IPS-11a (cell line): ENCODE measurements around the gene HRH2.
"Not testable (repeated sequence)": the region's sequence is repeated elsewhere in the genome, so short reads cannot be mapped to it uniquely, and the experiment has no call there.

Experiments
- H3K4me3 ChIP-seq: one replicate; pipeline ENCODE4 v1.5.1; 2013; ENCODE audit warnings: low read depth, low read length, control low read depth

Gene HRH2

DNA sequence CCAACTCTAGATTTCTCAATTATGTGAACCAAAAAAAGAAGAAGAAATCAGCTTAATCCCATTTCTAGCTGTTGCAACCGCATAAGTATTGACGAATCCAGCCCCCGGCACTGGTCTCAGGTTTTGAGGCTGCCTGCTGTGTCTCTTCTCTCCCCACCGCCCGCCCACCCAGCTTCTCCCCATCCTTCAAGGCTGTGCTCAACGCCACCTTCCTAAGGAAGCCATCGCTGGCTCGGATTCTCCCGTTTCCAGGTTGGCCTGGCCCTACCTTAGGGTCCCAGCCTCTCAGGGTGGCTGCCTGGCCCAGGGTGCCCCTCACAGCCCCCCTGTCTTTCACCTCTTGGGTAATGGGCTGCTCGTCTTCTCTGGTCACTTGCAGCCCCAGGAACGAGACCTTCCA lies 77.8 kb downstream of the HRH2 start:
- no peak overlapping the region for H3K4me3 ChIP-seq

DNA sequence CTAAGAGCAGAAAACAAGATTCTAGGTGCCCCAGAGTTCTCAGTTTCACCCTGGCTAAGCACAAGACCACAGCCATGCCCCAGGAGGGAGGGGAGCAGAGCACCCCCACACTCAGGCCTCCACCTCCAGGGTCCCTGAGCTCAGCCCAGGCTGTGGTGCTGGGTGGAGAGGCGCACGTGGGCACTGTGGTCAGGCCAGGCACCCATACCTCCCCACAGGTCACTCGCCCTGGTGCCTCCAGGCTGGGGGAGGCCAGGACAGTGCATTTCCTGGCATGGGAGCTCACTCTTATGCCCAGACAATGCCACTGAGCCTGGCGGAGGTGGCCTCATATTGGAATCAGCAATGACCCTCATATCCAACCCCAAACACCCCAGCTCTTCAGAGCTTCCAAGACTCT lies 78.8 kb downstream of the HRH2 start:
- H3K4me3 ChIP-seq = no peak overlapping the region

DNA sequence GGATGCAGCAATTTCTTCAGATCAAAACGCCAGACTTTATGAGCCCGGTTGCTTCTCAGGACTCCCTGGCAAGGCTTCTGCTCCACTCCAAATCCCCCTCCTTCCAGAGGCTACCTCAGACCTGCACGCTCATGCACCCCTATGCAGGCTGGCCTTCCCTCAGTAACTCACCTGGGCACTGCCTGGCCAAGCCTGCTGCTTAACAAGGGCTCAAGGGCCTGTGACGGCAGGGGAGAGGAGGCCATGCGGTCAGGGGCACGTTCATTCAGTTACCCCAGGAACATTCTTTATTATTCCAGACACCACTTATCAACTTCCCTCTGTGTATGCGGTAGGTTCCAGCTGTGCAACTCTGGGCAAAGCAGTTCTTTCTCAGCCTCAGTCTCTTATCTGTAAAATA lies 79.6 kb downstream of the HRH2 start:
- H3K4me3 ChIP-seq = no peak overlapping the region

DNA sequence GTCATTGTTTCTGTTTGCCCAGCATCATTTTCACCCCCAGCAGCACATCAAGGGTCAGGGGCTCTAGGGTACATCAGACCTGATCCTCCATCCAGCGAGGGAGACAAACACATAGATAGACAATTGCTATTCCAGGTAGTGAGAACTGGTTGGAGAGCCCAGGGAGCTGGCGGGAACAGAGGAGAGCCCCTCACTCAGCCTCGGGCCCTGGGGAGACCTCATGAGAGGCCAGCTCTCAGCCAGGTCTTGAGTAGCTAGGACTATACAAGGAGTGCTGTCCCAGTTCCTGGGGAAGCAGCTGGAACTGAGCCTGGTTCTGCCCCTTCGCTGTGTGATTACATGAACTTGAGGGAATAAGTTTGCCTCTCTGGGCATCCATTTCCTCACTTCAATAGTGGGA lies 80.3 kb downstream of the HRH2 start:
- no peak overlapping the region for H3K4me3 ChIP-seq

DNA sequence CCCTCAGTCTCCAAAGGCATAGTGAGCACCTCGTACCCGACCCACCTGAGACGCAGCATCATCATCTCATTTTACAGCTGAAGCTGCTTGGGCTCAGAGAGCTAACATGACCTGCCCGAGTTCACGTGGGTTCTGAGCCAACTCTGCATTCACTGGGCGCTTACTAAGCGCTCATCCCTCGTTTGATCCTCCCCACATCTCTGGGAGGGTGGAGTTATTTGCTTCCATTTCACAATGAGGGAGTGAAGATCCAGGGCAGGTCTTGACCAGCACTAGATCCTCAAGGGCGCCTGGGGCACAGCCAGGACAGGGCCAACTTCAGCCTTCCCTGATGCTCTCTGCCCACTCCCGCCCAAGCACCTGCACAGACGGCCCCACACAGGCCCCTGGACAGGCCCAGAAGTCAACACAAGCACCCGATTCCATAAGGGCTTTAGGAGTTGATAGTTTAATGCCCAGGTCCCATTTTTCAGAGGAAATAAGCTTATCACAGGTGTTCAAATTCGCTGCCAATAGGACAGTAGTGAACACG lies 80.8 kb downstream of the HRH2 start:
- H3K4me3 ChIP-seq = no peak overlapping the region

DNA sequence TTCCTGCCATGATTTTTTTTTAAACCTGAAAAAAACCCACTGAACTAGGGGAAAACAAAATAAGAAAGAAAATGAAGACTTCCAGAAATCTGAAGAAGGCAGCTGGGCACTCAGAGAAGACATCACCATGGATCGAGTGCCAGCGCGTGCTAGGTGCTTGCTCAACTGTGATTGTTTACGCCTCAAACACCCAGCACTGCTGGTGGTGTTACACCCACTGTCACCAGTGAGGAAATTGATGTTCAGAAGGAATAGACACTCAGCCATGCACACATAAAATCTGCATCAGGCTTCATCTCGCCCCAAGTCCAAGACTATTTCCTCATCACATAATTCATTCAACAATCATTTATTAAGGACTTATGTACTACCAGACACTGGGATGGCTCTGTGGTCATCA lies 82.1 kb downstream of the HRH2 start:
- H3K4me3 ChIP-seq = no peak overlapping the region

DNA sequence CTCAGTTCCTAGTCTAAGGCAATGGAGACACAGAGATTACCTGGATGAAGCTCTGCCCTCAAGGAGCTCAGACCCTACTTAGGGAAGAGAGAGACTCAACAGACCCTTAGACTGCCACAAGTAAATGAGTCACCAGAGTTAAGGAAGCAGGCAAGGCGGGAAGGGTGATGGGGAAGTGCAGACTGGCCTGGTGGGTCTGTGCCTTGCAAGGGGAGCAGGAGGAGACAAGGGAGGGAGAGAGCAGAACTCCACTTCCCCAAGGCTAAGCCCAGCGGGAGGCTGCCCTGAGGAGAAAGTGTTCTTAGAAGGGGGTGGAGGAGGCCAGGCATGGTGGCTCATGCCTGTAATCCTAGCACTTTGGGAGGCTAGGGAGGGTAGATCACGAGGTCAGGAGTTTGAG lies 83.7 kb downstream of the HRH2 start:
- no peak overlapping the region for H3K4me3 ChIP-seq

DNA sequence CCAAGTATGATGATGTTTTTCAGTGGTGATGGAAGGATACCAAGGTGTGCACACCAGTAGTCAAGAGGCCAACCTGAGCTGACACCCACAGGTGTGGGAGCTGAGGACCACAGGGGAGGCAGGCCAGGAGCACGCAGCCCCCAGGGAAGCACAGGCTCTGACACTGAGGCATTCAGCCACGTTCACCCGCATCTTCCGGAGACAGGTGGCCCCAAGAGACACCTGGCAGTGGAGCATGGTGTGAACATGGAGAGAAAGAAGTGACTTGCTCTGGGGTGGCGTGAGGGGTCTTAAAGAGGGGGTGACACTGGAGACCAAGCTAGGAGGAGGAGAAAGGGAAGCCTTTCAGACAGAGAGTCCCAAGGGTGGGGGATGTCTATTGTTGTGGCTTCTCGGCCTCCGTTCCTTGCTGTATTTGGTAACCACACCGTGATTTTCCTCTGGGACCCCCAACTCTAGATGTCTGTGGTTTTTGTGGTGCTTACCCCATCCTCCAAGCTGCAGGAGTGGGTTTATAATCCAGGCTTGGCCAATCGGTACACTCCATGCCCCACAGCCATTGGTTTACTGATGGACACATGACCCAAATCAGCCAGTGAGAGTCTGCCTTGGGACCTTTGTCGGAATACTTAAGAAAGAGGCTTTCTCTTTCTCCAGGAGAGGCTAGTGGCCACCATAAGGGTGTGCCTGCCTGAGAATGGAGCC lies 84.6 kb downstream of the HRH2 start:
- no peak overlapping the region for H3K4me3 ChIP-seq

DNA sequence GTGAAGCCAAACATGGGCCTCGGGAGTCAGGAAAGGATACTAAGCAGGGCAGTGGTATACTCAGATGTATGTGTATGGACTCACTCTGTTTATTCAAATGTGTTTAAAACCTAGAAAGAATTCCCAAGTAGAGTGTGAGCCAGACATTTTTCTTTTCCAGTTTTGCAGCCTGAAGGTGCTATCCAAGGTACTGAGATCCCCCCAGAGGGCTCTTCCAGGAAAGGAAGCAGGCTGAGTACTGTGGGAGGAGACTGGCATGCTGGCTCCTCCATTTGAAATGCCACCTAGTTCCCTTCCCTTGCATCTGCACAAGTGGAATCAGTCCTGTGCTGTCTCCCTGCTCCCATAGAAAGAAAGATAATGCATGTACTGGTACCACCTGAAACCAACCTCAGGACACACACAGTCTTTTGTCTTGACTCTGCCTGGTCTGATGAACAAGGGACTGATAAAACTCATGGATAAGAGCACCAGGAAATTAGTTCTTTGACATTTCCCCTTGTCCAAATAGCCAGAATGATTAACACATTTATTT lies 85.9 kb downstream of the HRH2 start:
- no peak overlapping the region for H3K4me3 ChIP-seq

DNA sequence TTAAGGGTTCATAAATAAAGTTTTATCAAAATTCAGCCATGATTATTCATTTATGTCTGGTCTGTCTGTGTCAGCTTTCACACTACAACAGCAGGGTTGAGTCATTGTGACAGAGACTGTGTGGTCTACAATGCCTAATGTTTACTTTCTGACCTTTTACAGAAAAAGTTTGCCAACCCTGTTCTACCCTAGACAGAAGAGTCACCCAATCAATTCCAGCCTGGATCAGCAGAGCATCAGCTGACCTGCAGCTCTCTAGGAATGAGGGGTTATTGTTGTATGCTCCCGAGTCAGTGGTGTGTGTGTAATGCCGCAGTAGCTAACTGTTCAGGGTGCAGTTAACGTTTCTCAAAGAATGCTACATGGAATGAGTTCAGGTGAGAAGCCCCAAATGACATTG lies 87.3 kb downstream of the HRH2 start:
- no peak overlapping the region for H3K4me3 ChIP-seq

DNA sequence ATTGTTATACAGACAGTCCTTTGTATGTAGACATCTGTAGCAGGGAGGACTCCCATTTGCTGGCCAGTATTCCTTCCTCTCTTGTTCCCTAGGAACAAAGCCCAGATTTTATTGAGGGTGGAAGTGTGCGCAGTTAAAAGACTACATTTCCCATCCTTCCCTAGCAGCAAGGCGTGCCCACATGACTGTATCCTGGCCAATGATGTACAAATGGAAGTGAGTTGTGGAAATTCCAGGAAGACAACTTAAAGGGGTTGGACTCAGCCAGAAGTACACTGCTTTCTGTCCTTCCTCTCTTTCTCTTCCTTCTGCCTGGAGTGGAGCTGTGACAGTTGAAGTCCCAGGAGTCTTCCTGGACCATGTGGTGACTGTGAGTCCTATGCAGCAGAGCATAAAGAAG lies 89.0 kb downstream of the HRH2 start:
- H3K4me3 ChIP-seq = no peak overlapping the region

DNA sequence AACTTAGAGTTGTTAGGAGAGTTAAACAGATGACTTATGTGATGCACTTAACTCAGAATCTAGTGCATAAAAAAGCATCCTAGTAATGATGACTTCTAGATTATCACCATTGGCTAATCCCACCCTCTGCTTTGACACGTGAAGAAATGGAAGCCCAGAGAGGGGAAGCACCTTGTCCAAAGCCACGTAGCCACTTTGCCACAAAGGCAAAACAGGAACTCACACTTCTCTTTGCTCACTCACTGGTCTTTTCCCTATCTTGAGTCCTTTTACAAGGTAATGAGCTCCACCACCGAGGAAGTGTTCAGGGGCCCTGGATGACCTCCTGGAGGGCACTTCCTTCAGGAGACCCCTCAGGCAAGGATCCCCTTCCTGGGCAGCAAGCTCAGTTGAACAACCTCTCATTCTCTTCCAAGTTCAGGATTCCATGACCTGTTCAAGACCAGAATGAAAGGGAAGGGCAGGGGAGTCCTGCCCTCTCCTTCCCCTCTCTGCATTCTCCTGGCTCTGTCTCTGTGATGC lies 89.7 kb downstream of the HRH2 start:
- H3K4me3 ChIP-seq = no peak overlapping the region

DNA sequence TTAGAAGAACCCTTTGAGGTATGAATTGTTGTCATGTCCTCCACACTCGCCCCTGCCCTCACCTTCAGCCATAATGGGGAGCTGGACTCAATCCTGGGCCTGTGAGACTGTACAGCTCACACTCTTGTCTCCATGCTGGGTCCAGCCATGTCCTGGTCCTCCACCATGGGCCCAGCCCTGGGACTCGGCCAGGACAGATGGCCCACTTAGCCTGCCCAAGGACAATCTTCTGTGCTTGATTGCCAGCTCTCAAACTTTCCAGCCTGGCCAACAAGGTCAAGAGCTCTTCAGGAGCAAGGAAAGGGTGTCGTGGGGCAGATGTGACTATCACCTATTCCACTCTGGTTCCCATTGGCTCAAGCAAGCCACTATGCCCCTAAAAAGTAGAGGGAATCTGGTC lies 90.8 kb downstream of the HRH2 start:
- H3K4me3 ChIP-seq = no peak overlapping the region

DNA sequence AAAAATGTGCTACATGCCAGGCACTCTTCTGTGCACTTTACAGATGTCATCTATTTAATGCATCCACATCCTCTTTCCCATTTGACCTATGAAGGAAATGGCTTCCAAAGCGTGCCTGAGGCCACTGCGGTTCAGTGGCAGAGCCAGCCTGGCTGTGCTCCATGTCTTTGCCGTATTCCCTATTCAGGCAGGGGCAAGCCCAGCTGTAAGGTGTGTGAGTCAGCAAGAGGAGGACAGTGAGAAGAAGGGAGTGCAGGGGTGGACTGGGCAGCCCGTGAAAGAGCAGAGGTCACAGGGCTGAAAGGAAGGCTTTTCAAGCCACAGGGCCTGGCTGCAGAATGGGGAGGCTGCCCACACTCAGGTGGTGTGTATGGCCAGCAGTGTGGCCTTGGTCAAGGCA lies 91.7 kb downstream of the HRH2 start:
- H3K4me3 ChIP-seq = no peak overlapping the region

DNA sequence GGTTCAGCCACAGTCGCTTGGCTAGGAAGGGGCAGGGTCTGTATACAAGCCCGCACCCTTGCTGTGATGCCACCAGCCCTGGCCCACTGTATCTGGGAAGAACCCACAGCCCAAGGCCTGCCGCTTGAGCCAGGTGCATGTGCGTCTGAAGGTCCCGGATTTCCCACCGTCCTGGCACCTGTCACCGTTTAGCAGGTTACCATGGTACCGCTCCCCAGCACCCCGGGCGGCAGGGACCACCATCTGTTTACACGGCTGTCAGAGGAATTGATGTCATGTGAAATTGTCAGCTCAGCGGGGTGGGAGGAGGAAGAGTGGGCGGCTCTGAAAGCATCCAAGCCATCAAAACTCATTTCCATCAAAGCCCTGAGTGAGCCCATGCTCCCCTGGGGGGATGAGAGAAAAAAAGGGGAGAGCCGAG lies 92.7 kb downstream of the HRH2 start:
- H3K4me3 ChIP-seq = no peak overlapping the region

DNA sequence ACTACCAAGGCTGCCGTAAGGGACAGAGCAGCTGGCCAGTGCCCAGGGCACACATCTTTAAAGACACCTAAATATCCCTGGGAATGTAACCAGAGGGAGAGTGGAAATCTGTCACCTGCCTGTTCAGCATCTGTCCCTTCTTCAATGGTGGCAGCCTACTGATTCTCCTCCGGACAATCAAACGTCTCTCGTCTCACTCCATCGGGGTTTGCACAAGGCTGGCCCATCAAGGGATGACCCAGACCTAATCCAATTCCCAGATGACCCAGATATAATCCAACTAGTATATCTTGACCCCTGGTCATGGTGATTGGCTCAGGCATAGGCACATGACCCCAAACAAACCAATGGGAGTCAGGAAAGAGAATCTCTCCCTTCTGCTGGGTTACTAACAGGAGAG lies 93.5 kb downstream of the HRH2 start:
- no peak overlapping the region for H3K4me3 ChIP-seq

DNA sequence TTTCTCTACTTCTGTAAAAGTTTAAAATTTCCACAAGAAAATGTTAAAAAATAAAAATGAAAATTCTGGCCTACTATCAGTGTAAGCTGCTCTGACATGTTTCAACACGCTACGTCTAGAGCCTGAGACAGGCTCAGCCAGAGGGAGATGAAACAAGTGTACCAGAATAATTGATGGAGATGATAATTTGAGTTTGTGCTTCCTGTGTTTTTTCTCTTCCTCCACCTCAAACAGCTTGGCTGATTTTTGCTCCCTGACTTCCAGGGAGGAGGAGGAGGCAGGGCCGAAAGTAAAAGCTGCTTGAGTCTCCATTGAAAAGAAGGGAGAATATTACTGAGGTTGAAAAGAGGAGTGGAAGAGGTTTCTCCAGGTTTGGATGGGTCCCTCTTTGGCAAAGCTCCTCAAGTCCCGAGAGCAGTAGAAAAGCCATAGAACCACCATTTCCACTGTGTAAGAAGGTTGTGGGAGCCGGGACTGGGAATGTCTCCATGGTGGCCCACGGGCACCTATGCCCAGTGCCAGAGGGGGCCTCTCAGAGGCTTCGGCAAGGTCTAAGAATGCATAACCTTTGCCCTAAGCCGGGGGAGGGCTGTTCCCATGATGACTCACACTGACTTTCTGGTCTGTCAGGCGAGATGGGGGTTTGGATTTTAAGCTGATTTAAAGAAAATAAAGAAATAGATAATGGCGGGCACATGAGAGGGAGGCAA lies 95.1 kb downstream of the HRH2 start:
- no peak overlapping the region for H3K4me3 ChIP-seq

DNA sequence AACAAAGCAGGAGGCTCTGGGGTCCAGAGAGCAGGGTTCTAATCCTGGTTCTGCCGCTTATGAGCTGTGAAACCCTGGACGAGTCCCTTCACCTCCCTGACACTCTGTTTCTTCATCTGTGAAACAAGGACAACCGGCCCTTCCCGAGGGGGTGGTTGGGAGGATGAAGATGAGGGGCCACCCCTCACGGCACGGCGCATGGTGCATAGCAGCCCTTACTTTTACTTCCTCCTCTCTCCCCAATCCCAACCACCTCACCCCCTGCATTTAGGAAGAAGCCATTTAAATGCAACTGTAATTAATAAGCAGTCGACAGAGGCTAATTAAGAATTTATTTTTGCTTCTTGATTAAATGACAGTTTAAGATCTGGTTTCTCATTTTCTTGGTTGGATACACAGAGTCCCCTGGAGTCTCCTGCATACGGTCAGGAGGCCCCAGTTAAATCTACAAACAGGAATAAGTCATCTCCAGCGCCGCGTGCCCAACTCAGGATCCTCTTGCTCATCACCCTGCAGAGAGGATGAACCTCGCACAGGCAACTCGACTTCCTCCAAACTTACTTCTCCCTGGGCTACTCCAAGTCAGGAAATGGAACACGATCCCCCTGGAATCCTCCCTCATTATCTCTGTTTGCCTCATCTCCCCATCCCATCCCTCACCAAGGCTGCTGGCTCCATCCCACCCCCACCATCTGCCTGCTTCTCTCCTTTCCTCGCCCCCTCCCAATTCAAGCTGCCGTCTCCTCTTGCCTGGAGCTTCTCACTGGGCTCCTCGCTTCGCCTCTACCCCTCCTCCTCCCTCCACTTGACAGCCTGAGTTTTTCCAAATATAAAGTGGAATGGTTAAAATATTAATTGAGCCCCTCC lies 95.9 kb downstream of the HRH2 start:
- H3K4me3 ChIP-seq = no peak overlapping the region

DNA sequence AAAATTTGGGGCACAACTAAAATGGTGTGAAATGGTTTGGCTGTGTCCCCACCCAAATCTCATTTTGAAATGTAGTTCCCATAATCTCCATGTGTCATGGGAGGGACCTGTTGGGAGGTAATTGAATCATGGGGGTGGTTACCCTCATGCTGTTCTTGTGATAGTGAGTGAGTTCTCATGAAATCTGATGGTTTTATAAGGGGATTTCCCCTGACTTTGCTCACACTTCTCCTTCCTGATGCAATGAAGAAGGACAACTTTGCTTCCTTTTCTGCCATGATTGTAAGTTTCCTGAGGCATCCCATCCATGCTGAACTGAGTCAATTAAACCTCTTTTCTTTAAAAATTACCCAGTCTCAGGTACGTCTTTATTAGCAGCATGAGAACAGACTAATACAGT lies 102.1 kb downstream of the HRH2 start:
- H3K4me3 ChIP-seq = not testable (repeated sequence)
